Subcutaneous adipose tissue (tissue), 4 donors: ENCODE measurements around the gene COL20A1. TPM values are rescaled to one million over a fixed set of nuclear protein-coding genes. Genes with fewer than 3 reads are reported as not detected.

Experiments
- CTCF ChIP-seq: fragments of 450-650 bp; IDR thresholded peaks from one replicate; pipeline ENCODE4 v1.5.1; 2016; ENCODE audit warnings: low read depth, mild to moderate bottlenecking, control low read depth, antibody characterized with exemption, moderate library complexity
- total RNA-seq, 4 donors: library from RNA; depleted of rRNA; stranded (reverse); fragments of >200 nt; gene quantifications; one replicate each; pipeline ENCODE4 v1.1.0, GENCODE V29; 2016

COL20A1 gene
- total RNA-seq, 4 donors from 2014 or later: not detected

- no peak for TF ChIP-seq CTCF
Observed at GRCh38 chr20:63342561-63343459, 49.8 kb downstream of the COL20A1 start.

GRCh38 chr20:63343460-63344445, 50.8 kb downstream of the COL20A1 start:
- no peak for TF ChIP-seq CTCF

- no peak for TF ChIP-seq CTCF
Observed at GRCh38 chr20:63344616-63345327, 51.8 kb downstream of the COL20A1 start.

GRCh38 chr20:63345328-63346100, 52.5 kb downstream of the COL20A1 start:
- TF ChIP-seq CTCF: no peak

- no peak for TF ChIP-seq CTCF
Observed at GRCh38 chr20:63346131-63347080, 53.4 kb downstream of the COL20A1 start.
